ENCODE results near the gene ASIC3.

The ASIC3 gene

DNA sequence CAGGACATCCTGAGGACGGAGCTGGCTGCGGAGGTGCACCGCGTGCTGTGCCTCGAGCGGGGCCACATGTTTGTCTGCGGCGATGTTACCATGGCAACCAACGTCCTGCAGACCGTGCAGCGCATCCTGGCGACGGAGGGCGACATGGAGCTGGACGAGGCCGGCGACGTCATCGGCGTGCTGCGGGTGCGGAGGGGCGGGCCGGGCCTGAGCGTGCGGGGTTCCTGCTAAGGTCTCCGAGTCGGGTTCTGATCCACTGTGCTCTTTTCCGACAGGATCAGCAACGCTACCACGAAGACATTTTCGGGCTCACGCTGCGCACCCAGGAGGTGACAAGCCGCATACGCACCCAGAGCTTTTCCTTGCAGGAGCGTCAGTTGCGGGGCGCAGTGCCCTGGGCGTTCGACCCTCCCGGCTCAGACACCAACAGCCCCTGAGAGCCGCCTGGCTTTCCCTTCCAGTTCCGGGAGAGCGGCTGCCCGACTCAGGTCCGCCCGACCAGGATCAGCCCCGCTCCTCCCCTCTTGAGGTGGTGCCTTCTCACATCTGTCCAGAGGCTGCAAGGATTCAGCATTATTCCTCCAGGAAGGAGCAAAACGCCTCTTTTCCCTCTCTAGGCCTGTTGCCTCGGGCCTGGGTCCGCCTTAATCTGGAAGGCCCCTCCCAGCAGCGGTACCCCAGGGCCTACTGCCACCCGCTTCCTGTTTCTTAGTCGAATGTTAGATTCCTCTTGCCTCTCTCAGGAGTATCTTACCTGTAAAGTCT is 34.4 kb upstream of the ASIC3 start:
- H3K4me3 ChIP-seq (ENCODE audit: control insufficient read depth, low read depth, low read length): peak overlapping the region; percentile 36
- no peak for DNase-seq (ENCODE audit: low read depth)
- TF ChIP-seq, protein P1, sequence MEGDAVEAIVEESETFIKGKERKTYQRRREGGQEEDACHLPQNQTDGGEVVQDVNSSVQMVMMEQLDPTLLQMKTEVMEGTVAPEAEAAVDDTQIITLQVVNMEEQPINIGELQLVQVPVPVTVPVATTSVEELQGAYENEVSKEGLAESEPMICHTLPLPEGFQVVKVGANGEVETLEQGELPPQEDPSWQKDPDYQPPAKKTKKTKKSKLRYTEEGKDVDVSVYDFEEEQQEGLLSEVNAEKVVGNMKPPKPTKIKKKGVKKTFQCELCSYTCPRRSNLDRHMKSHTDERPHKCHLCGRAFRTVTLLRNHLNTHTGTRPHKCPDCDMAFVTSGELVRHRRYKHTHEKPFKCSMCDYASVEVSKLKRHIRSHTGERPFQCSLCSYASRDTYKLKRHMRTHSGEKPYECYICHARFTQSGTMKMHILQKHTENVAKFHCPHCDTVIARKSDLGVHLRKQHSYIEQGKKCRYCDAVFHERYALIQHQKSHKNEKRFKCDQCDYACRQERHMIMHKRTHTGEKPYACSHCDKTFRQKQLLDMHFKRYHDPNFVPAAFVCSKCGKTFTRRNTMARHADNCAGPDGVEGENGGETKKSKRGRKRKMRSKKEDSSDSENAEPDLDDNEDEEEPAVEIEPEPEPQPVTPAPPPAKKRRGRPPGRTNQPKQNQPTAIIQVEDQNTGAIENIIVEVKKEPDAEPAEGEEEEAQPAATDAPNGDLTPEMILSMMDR (IDR thresholded peaks at IDR 0.05; ENCODE audit: control insufficient read depth, insufficient read depth, low read depth, low read length, missing control alignments): peak; percentile 28

DNA sequence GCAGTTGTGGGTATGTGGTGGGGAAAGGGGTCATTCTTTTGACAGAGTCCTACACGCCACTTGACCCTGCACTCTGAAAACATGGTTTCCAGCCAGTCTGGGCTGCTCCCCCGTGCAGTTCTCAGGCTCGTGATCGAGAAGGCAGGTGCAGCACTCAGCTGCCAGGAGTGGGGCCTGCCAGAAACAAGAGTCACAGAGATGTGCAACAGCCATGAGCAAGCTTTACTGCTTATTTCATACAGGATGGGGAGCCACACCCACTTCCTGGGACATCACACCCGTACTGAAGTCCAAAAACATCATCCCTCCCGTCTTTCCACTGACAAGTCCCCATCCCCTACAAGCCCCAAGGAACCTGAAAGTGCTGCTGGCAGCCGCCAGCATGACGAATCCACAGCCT is 33.4 kb upstream of the ASIC3 start:
- TF ChIP-seq, protein P1 (IDR thresholded peaks at IDR 0.05; ENCODE audit: control insufficient read depth, insufficient read depth, low read depth, low read length, missing control alignments): no peak
- H3K4me3 ChIP-seq (ENCODE audit: control insufficient read depth, low read depth, low read length): no peak overlapping the region
- no peak for DNase-seq (ENCODE audit: low read depth)

DNA sequence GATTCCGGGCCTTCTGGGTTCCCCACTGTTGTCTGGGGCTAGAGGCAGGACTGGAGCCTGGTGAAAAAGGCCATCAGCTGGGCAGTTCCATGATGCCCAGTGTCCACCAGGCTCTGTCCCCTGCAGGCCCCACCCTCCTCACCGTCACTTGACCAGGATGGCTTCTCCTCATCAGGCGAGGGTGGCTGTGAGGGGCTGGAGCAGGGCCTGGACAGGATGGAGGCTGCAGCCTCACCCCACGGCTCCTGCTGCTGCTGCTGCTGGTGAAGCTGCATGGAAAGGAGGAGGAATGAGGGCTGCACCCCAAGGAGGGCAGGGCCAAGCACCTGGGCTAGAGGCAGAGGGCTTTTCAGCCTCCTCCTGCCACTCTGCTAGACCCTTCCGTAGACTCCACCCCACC is 32.4 kb upstream of the ASIC3 start:
- H3K4me3 ChIP-seq (ENCODE audit: control insufficient read depth, low read depth, low read length): no peak overlapping the region
- DNase-seq (ENCODE audit: low read depth): no peak
- TF ChIP-seq, protein P1 (IDR thresholded peaks at IDR 0.05; ENCODE audit: control insufficient read depth, insufficient read depth, low read depth, low read length, missing control alignments): no peak

DNA sequence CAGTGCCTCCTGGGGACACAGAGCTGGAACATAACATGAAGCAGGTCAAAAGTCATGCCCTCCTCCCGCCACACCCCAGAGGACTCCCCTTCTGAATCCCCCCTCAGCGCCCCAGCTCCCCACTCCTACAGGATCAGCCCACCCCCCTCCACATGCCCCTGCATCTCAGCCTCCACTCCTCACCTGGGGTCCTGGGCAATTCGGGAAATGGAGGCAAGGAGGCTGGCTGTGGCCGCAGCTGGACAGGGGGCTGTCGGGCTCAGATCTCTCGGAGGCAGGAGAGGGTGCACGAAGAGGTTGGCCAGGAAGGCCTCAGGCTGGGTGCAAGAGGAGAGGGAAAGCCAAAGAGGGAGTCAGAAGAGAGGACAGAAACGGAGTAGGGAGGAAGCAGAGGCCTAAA is 31.8 kb upstream of the ASIC3 start:
- TF ChIP-seq, protein P1 (IDR thresholded peaks at IDR 0.05; ENCODE audit: control insufficient read depth, insufficient read depth, low read depth, low read length, missing control alignments): no peak
- H3K4me3 ChIP-seq (ENCODE audit: control insufficient read depth, low read depth, low read length): no peak overlapping the region
- DNase-seq (ENCODE audit: low read depth): no peak

DNA sequence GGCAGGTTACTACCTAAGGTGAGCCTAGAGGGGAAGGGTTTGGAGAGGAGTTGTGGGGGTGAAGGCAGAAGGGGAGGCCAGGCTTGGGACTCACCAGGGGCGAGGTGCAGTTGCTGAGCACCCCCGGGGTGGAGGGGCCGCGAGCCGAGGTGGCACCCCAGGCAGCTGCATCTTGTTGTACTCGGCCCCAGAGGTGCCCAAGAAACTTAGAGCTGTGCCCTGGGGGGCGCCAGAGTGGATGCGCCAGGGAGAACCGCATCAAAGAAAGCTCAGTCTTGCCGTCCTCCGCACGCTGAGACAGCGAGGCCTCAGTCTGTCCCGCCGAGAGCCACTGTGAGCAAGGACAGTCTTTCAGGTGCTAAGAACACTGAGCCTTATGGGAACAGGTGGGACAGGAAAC is 31.4 kb upstream of the ASIC3 start:
- no peak overlapping the region for H3K4me3 ChIP-seq (ENCODE audit: control insufficient read depth, low read depth, low read length)
- no peak for DNase-seq (ENCODE audit: low read depth)
- TF ChIP-seq, protein P1 (IDR thresholded peaks at IDR 0.05; ENCODE audit: control insufficient read depth, insufficient read depth, low read depth, low read length, missing control alignments): no peak

DNA sequence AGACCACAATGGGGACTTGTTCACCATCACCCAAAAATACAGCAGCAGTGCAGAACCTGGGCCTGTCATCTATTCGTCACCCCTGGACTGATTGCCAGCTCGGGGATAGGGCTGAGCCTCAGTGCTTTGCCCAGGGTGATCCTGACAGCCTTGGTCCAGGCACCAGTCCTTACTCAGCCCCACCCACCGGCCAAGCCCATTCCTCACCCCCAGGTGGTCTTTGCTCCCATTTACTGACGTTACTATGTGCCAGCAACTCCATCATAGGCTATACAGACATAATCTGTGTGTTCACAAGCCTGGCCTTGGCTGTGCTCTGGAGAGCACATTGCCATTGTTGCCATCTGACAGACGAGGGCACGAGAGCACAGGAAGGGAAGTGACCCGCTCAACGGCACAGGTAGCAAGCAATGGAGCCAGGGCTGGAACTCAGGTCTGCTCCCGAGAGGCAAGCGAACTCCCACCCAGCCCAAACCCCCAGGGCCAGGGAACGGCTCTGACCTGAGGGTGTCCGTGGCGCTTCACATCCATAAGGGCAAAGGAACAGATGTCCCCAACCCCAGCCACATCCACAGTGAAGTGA is 30.9 kb upstream of the ASIC3 start:
- TF ChIP-seq, protein P1 (IDR thresholded peaks at IDR 0.05; ENCODE audit: control insufficient read depth, insufficient read depth, low read depth, low read length, missing control alignments): no peak
- no peak for DNase-seq (ENCODE audit: low read depth)
- no peak overlapping the region for H3K4me3 ChIP-seq (ENCODE audit: control insufficient read depth, low read depth, low read length)

Measured in AG09309 (cell line).